DND-41 (cell line): ENCODE data around the gene SUN3.

Experiments used
- ATAC-seq: fragments of 200-7000 bp; cut with Tn5 transposase; 3 replicates; pipeline ENCODE4 v1.9.1; 2021; ENCODE audit warnings: low read depth; ENCODE audit not compliant: insufficient read depth
- DNase-seq: peaks from one replicate; pipeline ENCODE4 v3.0.0-alpha.2; 2020
- H2AFZ ChIP-seq: 2 replicates; pipeline ENCODE4 v1.6.0; 2012; ENCODE audit warnings: low read depth, low read length
- H3K27ac ChIP-seq: 2 replicates; pipeline ENCODE4 v1.5.1; 2012; ENCODE audit warnings: low read length, inconsistent platforms
- H3K27me3 ChIP-seq: fragments of 200-600 bp; sonication (generic); 2 replicates; pipeline ENCODE4 v1.6.0; 2012; ENCODE audit warnings: low read length, mild to moderate bottlenecking, inconsistent platforms; ENCODE audit not compliant: insufficient read depth, poor library complexity
- H3K36me3 ChIP-seq: 2 replicates; pipeline ENCODE4 v1.5.1; 2012; ENCODE audit warnings: low read length, inconsistent platforms; ENCODE audit not compliant: insufficient read depth
- H3K4me1 ChIP-seq: 2 replicates; pipeline ENCODE4 v1.5.1; 2012; ENCODE audit warnings: mild to moderate bottlenecking, low read length; ENCODE audit not compliant: insufficient read depth
- H3K4me2 ChIP-seq: 2 replicates; pipeline ENCODE4 v1.6.0; 2012; ENCODE audit warnings: mild to moderate bottlenecking, moderate library complexity, low read length, inconsistent platforms; ENCODE audit not compliant: insufficient read depth
- H3K4me3 ChIP-seq, 2 experiments: fragments of 200-600 bp in 1 of 2; shearing (Covaris generic) in 1 of 2; 2 replicates each; pipeline ENCODE4 v1.5.1; 2012 to 2016; ENCODE audit warnings: inconsistent platforms in 2 of 2, low read length in 2 of 2, mild to moderate bottlenecking in 2 of 2, low read depth in 1 of 2, moderate library complexity in 1 of 2
- H3K79me2 ChIP-seq: 2 replicates; pipeline ENCODE4 v1.6.0; 2012; ENCODE audit warnings: low read length, inconsistent platforms; ENCODE audit not compliant: insufficient read depth
- H3K9ac ChIP-seq: 2 replicates; pipeline ENCODE4 v1.6.0; 2012; ENCODE audit warnings: low read depth, mild to moderate bottlenecking, inconsistent platforms, low read length, moderate library complexity
- H3K9me3 ChIP-seq: 2 replicates; pipeline ENCODE4 v1.5.1; 2012; ENCODE audit warnings: low read length, moderate library complexity, mild to moderate bottlenecking, inconsistent platforms; ENCODE audit not compliant: insufficient read depth, severe bottlenecking
- H4K20me1 ChIP-seq: 2 replicates; pipeline ENCODE4 v1.6.0; 2012; ENCODE audit warnings: low read length; ENCODE audit not compliant: insufficient read depth
- EZH2 ChIP-seq: IDR thresholded peaks from 3 replicates; pipeline ENCODE4 v1.6.1; 2012; ENCODE audit warnings: borderline replicate concordance, low read depth, mild to moderate bottlenecking, moderate library complexity, low read length, inconsistent platforms; ENCODE audit not compliant: severe bottlenecking
- TF ChIP-seq, protein P1 (sequence below): IDR thresholded peaks from 2 replicates; pipeline ENCODE4 v1.5.1; 2012; ENCODE audit warnings: borderline replicate concordance, low read length, moderate library complexity, mild to moderate bottlenecking; ENCODE audit not compliant: poor library complexity, severe bottlenecking; ENCODE audit errors: extremely low read depth

Gene SUN3

DNA sequence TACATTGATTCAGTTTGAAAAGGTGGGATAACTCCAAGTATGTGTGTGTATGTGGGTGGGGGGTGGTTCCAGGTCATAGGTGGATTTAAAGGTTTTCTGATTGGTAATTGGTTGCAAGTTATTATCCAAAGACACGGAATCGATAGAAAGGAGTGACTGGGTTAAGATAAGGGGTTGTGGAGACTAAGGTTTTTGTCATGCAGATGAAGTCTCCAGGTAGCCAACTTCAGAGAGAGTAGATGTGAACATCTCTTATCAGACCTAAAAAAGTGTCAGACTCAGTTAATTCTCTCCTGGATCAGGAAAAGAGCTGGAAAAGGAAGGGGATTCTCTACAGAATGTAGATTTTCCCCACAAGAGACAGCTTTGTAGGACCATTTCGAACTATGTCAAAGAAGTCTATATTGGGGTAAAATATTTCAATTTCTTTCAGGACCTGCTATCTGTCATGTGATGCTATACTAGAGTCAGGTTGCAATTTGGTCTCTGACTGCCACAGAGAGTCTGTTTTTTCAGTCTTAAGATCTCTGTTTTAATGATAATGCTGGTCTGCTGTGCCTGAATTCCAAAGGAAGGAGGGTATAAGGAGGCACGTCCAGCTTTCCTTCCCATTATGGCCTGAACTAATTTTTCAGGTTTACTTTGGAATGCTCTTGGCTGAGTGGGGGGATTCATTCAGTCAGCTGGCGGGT is 10.1 kb upstream of the SUN3 start:
- Histone ChIP-seq H3K9me3 (peaks cover 3% of the 10 kb centered on the region), H3K36me3 (no peaks in the 10 kb centered on the region), H2AFZ (no peak overlapping the region), H3K27ac (no peak overlapping the region), H3K9ac (no peak overlapping the region), H4K20me1 (no peaks in the 10 kb centered on the region), H3K4me2 (no peak overlapping the region), H3K4me1 (no peaks in the 10 kb centered on the region), H3K79me2 (no peaks in the 10 kb centered on the region), H3K4me3 (no peak overlapping the region), H3K27me3 (no peaks in the 10 kb centered on the region)
- DNase-seq (no peak), ATAC-seq (no peak)
- TF ChIP-seq, protein P1, sequence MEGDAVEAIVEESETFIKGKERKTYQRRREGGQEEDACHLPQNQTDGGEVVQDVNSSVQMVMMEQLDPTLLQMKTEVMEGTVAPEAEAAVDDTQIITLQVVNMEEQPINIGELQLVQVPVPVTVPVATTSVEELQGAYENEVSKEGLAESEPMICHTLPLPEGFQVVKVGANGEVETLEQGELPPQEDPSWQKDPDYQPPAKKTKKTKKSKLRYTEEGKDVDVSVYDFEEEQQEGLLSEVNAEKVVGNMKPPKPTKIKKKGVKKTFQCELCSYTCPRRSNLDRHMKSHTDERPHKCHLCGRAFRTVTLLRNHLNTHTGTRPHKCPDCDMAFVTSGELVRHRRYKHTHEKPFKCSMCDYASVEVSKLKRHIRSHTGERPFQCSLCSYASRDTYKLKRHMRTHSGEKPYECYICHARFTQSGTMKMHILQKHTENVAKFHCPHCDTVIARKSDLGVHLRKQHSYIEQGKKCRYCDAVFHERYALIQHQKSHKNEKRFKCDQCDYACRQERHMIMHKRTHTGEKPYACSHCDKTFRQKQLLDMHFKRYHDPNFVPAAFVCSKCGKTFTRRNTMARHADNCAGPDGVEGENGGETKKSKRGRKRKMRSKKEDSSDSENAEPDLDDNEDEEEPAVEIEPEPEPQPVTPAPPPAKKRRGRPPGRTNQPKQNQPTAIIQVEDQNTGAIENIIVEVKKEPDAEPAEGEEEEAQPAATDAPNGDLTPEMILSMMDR, result no peak
- no peak for TF ChIP-seq EZH2

DNA sequence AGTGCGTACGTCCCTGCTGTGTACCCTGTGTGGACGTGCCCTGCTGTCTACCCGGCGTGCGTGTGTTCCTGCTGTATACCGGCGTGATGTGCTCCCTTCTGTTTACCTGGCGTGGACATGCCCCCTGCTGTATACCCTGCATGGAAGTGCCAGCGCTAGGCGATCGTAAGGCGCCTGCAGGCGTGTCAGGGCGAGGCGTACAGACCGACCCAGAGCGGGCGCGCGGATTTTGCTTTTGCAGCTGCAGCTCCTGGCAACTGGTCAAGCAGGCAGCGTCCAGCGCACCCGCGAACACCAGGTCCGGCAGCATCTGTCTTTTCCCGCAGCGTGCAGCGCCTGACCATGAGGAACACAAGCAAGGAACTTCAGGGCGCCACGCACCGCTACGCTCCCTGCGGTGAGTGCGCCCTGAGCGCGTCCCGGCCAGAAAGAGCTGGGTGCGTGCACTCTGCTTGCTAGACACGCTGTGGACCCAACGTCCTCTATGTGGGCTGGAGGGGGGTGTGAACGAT is 7.1 kb upstream of the SUN3 start:
- H3K4me3 ChIP-seq, result no peak overlapping the region
- no peaks in the 10 kb centered on the region for H3K4me1 ChIP-seq
- no peak overlapping the region for H3K9ac ChIP-seq
- no peaks in the 10 kb centered on the region for H3K36me3 ChIP-seq
- no peaks in the 10 kb centered on the region for H4K20me1 ChIP-seq
- DNase-seq (no peak), ATAC-seq (no peak)
- H3K9me3 ChIP-seq, result peaks cover 3% of the 10 kb centered on the region
- H3K79me2 ChIP-seq, result no peaks in the 10 kb centered on the region
- H3K4me2 ChIP-seq, result no peak overlapping the region
- no peak overlapping the region for H3K27ac ChIP-seq
- TF ChIP-seq, protein P1, result no peak
- TF ChIP-seq EZH2, result no peak
- H2AFZ ChIP-seq, result no peak overlapping the region
- H3K27me3 ChIP-seq, result no peaks in the 10 kb centered on the region

DNA sequence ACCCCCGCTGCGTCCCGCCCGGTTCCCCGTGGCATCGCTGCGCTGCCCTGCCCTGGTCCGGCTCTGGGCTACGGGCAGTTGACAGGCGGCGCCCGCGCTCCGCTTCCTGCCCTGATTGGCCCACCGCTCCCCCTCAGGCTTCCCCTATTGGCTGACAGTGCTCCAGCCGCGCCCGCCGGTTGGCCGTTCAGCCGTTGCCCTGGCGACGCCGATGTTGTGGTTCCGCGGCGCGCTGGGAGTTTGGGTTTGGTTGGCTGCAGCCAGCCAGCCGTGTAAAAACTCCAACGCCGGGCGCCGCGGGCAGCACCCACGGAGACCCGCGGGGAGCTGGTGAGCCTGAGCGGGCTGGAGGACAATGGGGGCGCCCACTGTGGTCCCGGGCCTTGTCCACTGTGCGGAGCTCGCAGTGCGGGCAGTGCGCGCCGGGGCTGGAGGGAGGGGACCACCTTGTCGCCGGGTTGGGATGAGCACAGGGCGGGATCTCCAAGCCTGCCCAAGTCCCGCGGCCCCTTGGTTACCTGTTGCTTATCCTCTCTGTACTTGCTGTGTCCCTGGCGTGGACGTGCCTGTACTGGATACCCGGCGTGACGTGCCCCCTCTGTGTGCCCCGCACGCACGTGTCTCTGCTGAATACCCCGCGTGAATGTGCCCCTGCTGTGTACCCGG is 6.5 kb upstream of the SUN3 start, which contains the start of gene C7orf57:
Gene C7orf57 (plus strand): TSS at position 243 of the 666 bp plus-strand sequence. CDS start 766 bp downstream, outside the sequence.
- ATAC-seq (no peak), DNase-seq (no peak)
- H3K9me3 ChIP-seq, result peaks cover 3% of the 10 kb centered on the region
- H2AFZ ChIP-seq, result no peak within 1 kb of the TSS
- no peak within 1 kb of the TSS for H3K9ac ChIP-seq
- no peaks in the 10 kb centered on the region for H3K27me3 ChIP-seq
- H3K27ac ChIP-seq, result no peak within 1 kb of the TSS
- H3K36me3 ChIP-seq, result no peaks in the 10 kb centered on the region
- no peaks in the 10 kb centered on the region for H3K4me1 ChIP-seq
- H3K4me3 ChIP-seq, result no peak within 1 kb of the TSS
- no peaks in the 10 kb centered on the region for H4K20me1 ChIP-seq
- TF ChIP-seq, protein P1, result no peak
- TF ChIP-seq EZH2, result no peak
- H3K4me2 ChIP-seq, result no peak within 1 kb of the TSS
- H3K79me2 ChIP-seq, result no peaks in the 10 kb centered on the region
